SK-N-SH treated with all-trans-retinoic acid at 6 μM for 48 hours (cell line): ENCODE results near the gene ZFYVE1.
"Not testable (repeated sequence)": the region's sequence is repeated elsewhere in the genome, so short reads cannot be mapped to it uniquely, and the experiment has no call there.

Experiments
- ATAC-seq: fragments of 200-7000 bp; cut with Tn5 transposase; 3 replicates; pipeline ENCODE4 v1.9.1; 2020; ENCODE audit warnings: mild to moderate bottlenecking, moderate library complexity
- ARNTL ChIP-seq: fragments of 450-650 bp; formaldehyde crosslinking; IDR thresholded peaks from 2 replicates; pipeline ENCODE4 v1.5.0; 2020; ENCODE audit warnings: low read depth, mild to moderate bottlenecking, moderate library complexity, borderline replicate concordance
- BACH2 ChIP-seq: fragments of 250-450 bp; sonication (Bioruptor Pico); IDR thresholded peaks from 2 replicates; pipeline ENCODE4 v1.9.0; 2021; ENCODE audit warnings: mild to moderate bottlenecking, borderline replicate concordance
- CSDC2 ChIP-seq: fragments of 250-450 bp; sonication (Bioruptor Pico); IDR thresholded peaks from 2 replicates; pipeline ENCODE4 v1.5.0; 2020; ENCODE audit warnings: mild to moderate bottlenecking, moderate library complexity
- CSRNP3 ChIP-seq: fragments of 250-450 bp; sonication (Bioruptor Pico); IDR thresholded peaks from 2 replicates; pipeline ENCODE4 v1.5.1; 2021; ENCODE audit warnings: mild to moderate bottlenecking, moderate library complexity
- ESRRG ChIP-seq: fragments of 250-450 bp; sonication (Bioruptor Pico); IDR thresholded peaks from 2 replicates; pipeline ENCODE4 v1.6.1; 2021; ENCODE audit warnings: mild to moderate bottlenecking
- GLIS3 ChIP-seq: fragments of 250-450 bp; sonication (Bioruptor Pico); IDR thresholded peaks from 2 replicates; pipeline ENCODE4 v1.5.0; 2020; ENCODE audit warnings: mild to moderate bottlenecking, moderate library complexity
- ISL1 ChIP-seq: fragments of 250-450 bp; sonication (Bioruptor Pico); IDR thresholded peaks from 2 replicates; pipeline ENCODE4 v2.1.2; 2022; ENCODE audit warnings: mild to moderate bottlenecking, moderate library complexity
- OSR1 ChIP-seq: fragments of 250-450 bp; sonication (Bioruptor Pico); IDR thresholded peaks from 2 replicates; pipeline ENCODE4 v1.8.0; 2022; ENCODE audit warnings: moderate library complexity, mild to moderate bottlenecking, inconsistent platforms
- PPARA ChIP-seq: fragments of 250-450 bp; sonication (Bioruptor Pico); IDR thresholded peaks from 2 replicates; pipeline ENCODE4 v1.5.0; 2020; ENCODE audit warnings: mild to moderate bottlenecking, borderline replicate concordance
- RARB ChIP-seq: fragments of 250-450 bp; sonication (Bioruptor Pico); IDR thresholded peaks from 2 replicates; pipeline ENCODE4 v1.8.0; 2021; ENCODE audit warnings: mild to moderate bottlenecking, moderate library complexity
- SNAI2 ChIP-seq: fragments of 250-450 bp; sonication (Bioruptor Pico); IDR thresholded peaks from 2 replicates; pipeline ENCODE4 v1.5.0; 2020; ENCODE audit warnings: mild to moderate bottlenecking, moderate library complexity
- TCF4 ChIP-seq: fragments of 250-450 bp; sonication (Bioruptor Pico); IDR thresholded peaks from 2 replicates; pipeline ENCODE4 v1.8.0; 2021; ENCODE audit warnings: mild to moderate bottlenecking, moderate library complexity, borderline replicate concordance
- TOX ChIP-seq: fragments of 250-450 bp; sonication (Bioruptor Pico); IDR thresholded peaks from 2 replicates; pipeline ENCODE4 v1.8.0; 2021; ENCODE audit warnings: mild to moderate bottlenecking, moderate library complexity, borderline replicate concordance
- TSHZ2 ChIP-seq: fragments of 250-450 bp; sonication (Bioruptor Pico); IDR thresholded peaks from 2 replicates; pipeline ENCODE4 v1.5.0; 2020; ENCODE audit warnings: mild to moderate bottlenecking, moderate library complexity
- ZC3H10 ChIP-seq: fragments of 250-450 bp; sonication (Bioruptor Pico); IDR thresholded peaks from 2 replicates; pipeline ENCODE4 v1.5.1; 2021; ENCODE audit warnings: mild to moderate bottlenecking, moderate library complexity
- ZFP3 ChIP-seq: fragments of 250-450 bp; sonication (Bioruptor Pico); IDR thresholded peaks from 2 replicates; pipeline ENCODE4 v1.5.0; 2020; ENCODE audit warnings: mild to moderate bottlenecking, moderate library complexity
- ZFP30 ChIP-seq: fragments of 450-650 bp; formaldehyde crosslinking; IDR thresholded peaks from 2 replicates; pipeline ENCODE4 v1.5.0; 2022; ENCODE audit warnings: mild to moderate bottlenecking, moderate library complexity
- ZNF565 ChIP-seq: fragments of 450-650 bp; formaldehyde crosslinking; conservative IDR thresholded peaks from 2 replicates; pipeline ENCODE4 v1.5.0; 2020; ENCODE audit warnings: low read depth, mild to moderate bottlenecking, moderate library complexity
- ZNF70 ChIP-seq: fragments of 450-650 bp; formaldehyde crosslinking; IDR thresholded peaks from 2 replicates; pipeline ENCODE4 v1.5.0; 2020; ENCODE audit warnings: mild to moderate bottlenecking, moderate library complexity
- ZNF8 ChIP-seq: fragments of 450-650 bp; formaldehyde crosslinking; IDR thresholded peaks from 2 replicates; pipeline ENCODE4 v1.5.0; 2020; ENCODE audit warnings: mild to moderate bottlenecking, moderate library complexity
- TF ChIP-seq, protein P1 (sequence below): fragments of 250-450 bp; sonication (Bioruptor Pico); IDR thresholded peaks from 2 replicates; pipeline ENCODE4 v1.8.0; 2021; ENCODE audit warnings: low read depth, mild to moderate bottlenecking, moderate library complexity, borderline replicate concordance
- TF ChIP-seq, protein P2 (sequence below): fragments of 250-450 bp; sonication (Bioruptor Pico); IDR thresholded peaks from 2 replicates; pipeline ENCODE4 v1.8.0; 2020; ENCODE audit warnings: mild to moderate bottlenecking, moderate library complexity, borderline replicate concordance
- TF ChIP-seq, protein P3 (sequence below): fragments of 250-450 bp; sonication (Bioruptor Pico); IDR thresholded peaks from 2 replicates; pipeline ENCODE4 v1.5.1; 2020; ENCODE audit warnings: low read depth, mild to moderate bottlenecking, moderate library complexity

Gene ZFYVE1

DNA sequence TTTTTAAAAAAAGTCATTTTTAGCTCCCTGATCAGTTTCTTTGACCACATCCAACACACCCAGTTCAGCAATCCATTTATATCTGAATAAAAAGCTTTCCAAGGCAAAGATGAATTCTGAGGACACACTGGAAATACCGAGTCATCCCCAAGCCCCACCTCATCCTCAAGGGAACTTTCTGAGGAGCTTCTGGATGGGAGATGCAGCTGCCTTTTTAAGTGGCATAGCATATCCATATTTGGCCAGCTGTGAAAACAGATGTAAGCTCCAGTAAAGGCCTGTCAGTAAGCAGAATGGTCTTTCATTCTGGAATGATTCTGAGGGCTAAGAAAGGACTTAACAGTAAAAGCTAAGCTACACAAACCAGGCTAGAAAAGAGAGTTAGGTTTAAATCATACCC, 18.4 kb downstream of the ZFYVE1 start:
- no peak for ATAC-seq
- TF ChIP-seq TOX = no peak
- no peak for TF ChIP-seq ARNTL (CRISPR knock-in tag)
- TF ChIP-seq PPARA (CRISPR knock-in tag) = no peak
- TF ChIP-seq CSDC2 (CRISPR knock-in tag) = no peak

DNA sequence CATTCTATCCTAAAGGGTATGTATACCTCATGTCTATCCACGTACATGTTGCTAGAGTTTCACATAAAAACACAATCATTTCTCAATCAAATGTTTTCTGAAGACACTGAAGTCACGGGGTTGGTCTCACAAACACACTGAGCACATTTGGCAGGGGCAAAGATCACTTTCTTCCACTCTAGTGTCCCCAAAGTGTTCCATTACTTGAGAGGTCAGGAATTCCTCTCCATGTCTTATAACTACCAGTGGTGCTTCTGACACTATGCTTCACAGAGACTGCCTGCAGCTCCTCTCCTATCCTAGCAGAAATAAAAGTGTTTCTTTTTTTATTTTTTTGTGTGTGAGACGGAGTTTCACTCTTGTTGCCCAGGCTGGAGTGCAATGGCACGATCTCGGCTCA, 19.1 kb downstream of the ZFYVE1 start:
- TF ChIP-seq TOX = no peak
- no peak for ATAC-seq

DNA sequence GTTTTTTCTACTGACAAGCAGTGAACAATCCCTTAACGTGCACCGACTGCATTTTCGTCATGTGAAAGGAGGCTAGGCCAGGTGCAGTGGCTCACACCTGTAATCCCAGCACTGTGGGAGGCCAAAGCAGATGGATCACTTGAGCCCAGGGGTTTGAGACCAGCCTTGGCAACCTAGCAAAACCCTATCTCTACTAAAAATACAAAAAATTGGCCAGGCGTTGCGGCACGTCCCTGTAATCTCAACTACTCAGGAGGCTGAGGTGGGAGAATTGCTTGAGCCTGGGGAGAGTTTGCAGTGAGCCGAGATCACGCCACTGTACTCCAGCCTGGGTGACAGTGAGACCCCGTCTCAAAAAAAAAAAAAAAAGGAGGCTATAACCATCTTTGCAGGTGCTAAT, 22.3 kb downstream of the ZFYVE1 start:
- ATAC-seq = not testable (repeated sequence)

DNA sequence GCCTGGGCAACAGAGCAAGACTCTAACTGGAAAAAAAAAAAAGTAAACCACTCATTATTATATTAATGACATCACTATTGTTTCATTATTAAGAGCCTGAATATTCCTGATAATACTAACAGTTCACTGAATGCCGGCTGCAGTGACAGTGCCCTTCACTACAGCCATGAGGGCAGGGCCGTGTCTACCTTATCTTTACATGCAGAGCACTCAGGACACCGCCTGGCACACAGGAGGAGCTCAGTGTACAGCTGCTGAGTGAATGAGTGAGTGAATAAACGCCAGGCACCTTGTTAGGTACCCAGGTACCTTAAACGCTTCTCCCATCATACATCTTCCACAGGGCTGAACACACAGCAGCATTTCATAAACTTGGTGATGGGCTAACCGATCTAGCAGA, 23.2 kb downstream of the ZFYVE1 start:
- no peak for ATAC-seq
- TF ChIP-seq PPARA (CRISPR knock-in tag) = no peak
- no peak for TF ChIP-seq ZNF70 (CRISPR knock-in tag)
- no peak for TF ChIP-seq TOX
- TF ChIP-seq ZNF8 (CRISPR knock-in tag) = no peak
- no peak for TF ChIP-seq ZNF565
- TF ChIP-seq OSR1 (CRISPR knock-in tag) = no peak
- TF ChIP-seq, protein P1, sequence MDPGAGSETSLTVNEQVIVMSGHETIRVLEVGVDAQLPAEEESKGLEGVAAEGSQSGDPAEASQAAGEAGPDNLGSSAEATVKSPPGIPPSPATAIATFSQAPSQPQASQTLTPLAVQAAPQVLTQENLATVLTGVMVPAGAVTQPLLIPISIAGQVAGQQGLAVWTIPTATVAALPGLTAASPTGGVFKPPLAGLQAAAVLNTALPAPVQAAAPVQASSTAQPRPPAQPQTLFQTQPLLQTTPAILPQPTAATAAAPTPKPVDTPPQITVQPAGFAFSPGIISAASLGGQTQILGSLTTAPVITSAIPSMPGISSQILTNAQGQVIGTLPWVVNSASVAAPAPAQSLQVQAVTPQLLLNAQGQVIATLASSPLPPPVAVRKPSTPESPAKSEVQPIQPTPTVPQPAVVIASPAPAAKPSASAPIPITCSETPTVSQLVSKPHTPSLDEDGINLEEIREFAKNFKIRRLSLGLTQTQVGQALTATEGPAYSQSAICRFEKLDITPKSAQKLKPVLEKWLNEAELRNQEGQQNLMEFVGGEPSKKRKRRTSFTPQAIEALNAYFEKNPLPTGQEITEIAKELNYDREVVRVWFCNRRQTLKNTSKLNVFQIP (CRISPR knock-in tag) = no peak
- no peak for TF ChIP-seq RARB (CRISPR knock-in tag)
- TF ChIP-seq, protein P2, sequence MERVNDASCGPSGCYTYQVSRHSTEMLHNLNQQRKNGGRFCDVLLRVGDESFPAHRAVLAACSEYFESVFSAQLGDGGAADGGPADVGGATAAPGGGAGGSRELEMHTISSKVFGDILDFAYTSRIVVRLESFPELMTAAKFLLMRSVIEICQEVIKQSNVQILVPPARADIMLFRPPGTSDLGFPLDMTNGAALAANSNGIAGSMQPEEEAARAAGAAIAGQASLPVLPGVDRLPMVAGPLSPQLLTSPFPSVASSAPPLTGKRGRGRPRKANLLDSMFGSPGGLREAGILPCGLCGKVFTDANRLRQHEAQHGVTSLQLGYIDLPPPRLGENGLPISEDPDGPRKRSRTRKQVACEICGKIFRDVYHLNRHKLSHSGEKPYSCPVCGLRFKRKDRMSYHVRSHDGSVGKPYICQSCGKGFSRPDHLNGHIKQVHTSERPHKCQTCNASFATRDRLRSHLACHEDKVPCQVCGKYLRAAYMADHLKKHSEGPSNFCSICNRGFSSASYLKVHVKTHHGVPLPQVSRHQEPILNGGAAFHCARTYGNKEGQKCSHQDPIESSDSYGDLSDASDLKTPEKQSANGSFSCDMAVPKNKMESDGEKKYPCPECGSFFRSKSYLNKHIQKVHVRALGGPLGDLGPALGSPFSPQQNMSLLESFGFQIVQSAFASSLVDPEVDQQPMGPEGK = no peak
- TF ChIP-seq ESRRG (CRISPR knock-in tag) = no peak
- TF ChIP-seq CSRNP3 = no peak
- TF ChIP-seq, protein P3, sequence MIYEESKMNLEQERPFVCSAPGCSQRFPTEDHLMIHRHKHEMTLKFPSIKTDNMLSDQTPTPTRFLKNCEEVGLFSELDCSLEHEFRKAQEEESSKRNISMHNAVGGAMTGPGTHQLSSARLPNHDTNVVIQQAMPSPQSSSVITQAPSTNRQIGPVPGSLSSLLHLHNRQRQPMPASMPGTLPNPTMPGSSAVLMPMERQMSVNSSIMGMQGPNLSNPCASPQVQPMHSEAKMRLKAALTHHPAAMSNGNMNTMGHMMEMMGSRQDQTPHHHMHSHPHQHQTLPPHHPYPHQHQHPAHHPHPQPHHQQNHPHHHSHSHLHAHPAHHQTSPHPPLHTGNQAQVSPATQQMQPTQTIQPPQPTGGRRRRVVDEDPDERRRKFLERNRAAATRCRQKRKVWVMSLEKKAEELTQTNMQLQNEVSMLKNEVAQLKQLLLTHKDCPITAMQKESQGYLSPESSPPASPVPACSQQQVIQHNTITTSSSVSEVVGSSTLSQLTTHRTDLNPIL (CRISPR knock-in tag) = no peak
- no peak for TF ChIP-seq TSHZ2 (CRISPR knock-in tag)
- no peak for TF ChIP-seq GLIS3 (CRISPR knock-in tag)
- TF ChIP-seq ZFP30 = no peak
- no peak for TF ChIP-seq ARNTL (CRISPR knock-in tag)
- no peak for TF ChIP-seq BACH2 (CRISPR knock-in tag)
- no peak for TF ChIP-seq SNAI2 (CRISPR knock-in tag)
- no peak for TF ChIP-seq ISL1 (CRISPR knock-in tag)

- no peak for ATAC-seq
- no peak for TF ChIP-seq ZC3H10 (CRISPR knock-in tag)
- TF ChIP-seq ZFP30 = no peak
- TF ChIP-seq, protein P3 (CRISPR knock-in tag) = no peak
- TF ChIP-seq CSDC2 (CRISPR knock-in tag) = no peak
- TF ChIP-seq GLIS3 (CRISPR knock-in tag) = no peak
- TF ChIP-seq, protein P1 (CRISPR knock-in tag) = no peak
- no peak for TF ChIP-seq ESRRG (CRISPR knock-in tag)
- no peak for TF ChIP-seq TCF4 (CRISPR knock-in tag)
- no peak for TF ChIP-seq OSR1 (CRISPR knock-in tag)
- TF ChIP-seq PPARA (CRISPR knock-in tag) = no peak
- TF ChIP-seq ARNTL (CRISPR knock-in tag) = no peak
- TF ChIP-seq TOX = no peak
- no peak for TF ChIP-seq ZFP3 (CRISPR knock-in tag)
- no peak for TF ChIP-seq ZNF565
These were observed 26.8 kb downstream of the ZFYVE1 start for GRCh38 chr14:73000073-73000472.
